Testis (tissue), 3 donors: ENCODE results near the gene GREB1. TPM values are rescaled to one million over a fixed set of nuclear protein-coding genes. Genes with fewer than 3 reads are reported as not detected.

Experiments used
- DNase-seq: peaks from one replicate; pipeline ENCODE4 v3.0.0-alpha.2; 2019
- H3K27ac ChIP-seq, 2 donors: fragments of 200-600 bp; sonication (generic); one replicate each; pipeline ENCODE4 v1.5.1; 2019
- H3K27me3 ChIP-seq: fragments of 200-600 bp; sonication (generic); one replicate; pipeline ENCODE4 v1.5.1; 2019
- H3K36me3 ChIP-seq: fragments of 200-600 bp; sonication (generic); one replicate; pipeline ENCODE4 v1.5.1; 2017; ENCODE audit warnings: low read depth; ENCODE audit errors: missing control alignments
- H3K4me1 ChIP-seq: fragments of 200-600 bp; sonication (generic); one replicate; pipeline ENCODE4 v1.5.1; 2019
- H3K4me3 ChIP-seq, 2 donors: fragments of 200-600 bp; sonication (generic); one replicate each; pipeline ENCODE4 v1.5.1; 2017 to 2019
- H3K9me3 ChIP-seq: fragments of 200-600 bp; sonication (generic); one replicate; pipeline ENCODE4 v1.5.1; 2017
- CTCF ChIP-seq, 3 experiments: fragments of 450-650 bp in 2 of 3; fragments of 200-600 bp in 1 of 3; sonication (generic) in 1 of 3; IDR thresholded peaks; one replicate each; pipeline ENCODE4 v1.5.1; 2016 to 2019; ENCODE audit warnings: antibody characterized with exemption in 3 of 3, mild to moderate bottlenecking in 2 of 3, moderate library complexity in 1 of 3
- POLR2A ChIP-seq: fragments of 450-650 bp; IDR thresholded peaks from one replicate; pipeline ENCODE4 v1.6.1; 2017; ENCODE audit warnings: antibody characterized with exemption, mild to moderate bottlenecking, moderate library complexity
- WGBS, 2 donors: methylation state at CpG; one replicate each; pipeline ENCODE4 v1.1.5; 2018; 5-methylcytosine and 5-hydroxymethylcytosine counted together
- intact Hi-C: fragments of 100-400 bp; cut with DNase I; formaldehyde crosslinking; loops from one replicate; pipeline ENCODE4 v1.15.1; 2023; ENCODE audit warnings: low total_unique reads
- polyA plus RNA-seq: library from polyadenylated mRNA; stranded (reverse); fragments of 350-450 nt; fragmentation: Illumina TruSeq; extraction: RNeasy Lipid Tissue Mini Kit (QIAGEN cat#74804); gene quantifications from one replicate; pipeline ENCODE4 v1.2.3, GENCODE V29; 2014; ENCODE audit warnings: low read depth, low replicate concordance; ENCODE audit not compliant: insufficient read depth
- total RNA-seq, 2 donors: library from RNA; depleted of rRNA; stranded (reverse); fragments of >200 nt; gene quantifications; one replicate each; pipeline ENCODE4 v1.2.3, GENCODE V29; 2016

The GREB1 gene
- total and polyA plus RNA-seq, 3 donors from 2014 or later: 29.8 to 136 (median 91.0) TPM

GRCh38 chr2:11584525-11585056 is 50.7 kb downstream of the GREB1 start:
- no peaks in the 10 kb centered on the region for H3K27me3 ChIP-seq
- H3K4me3 ChIP-seq: no peak overlapping the region
- DNase-seq: no peak
- H3K27ac ChIP-seq: no peak overlapping the region
- H3K4me1 ChIP-seq: peaks cover 27% of the 10 kb centered on the region
- intact Hi-C loops: loop anchor here (5.0 kb wide), 1 partner anchor 107 kb away; no protein-coding TSS in a partner anchor
- WGBS, 2 donors: 79 to 81% methylated on average over 18 of the region's 18 CpGs
- no peaks in the 10 kb centered on the region for H3K9me3 ChIP-seq
- TF ChIP-seq POLR2A (no peak), CTCF (IDR thresholded peaks at IDR 0.05) (no peak)
- no peaks in the 10 kb centered on the region for H3K36me3 ChIP-seq

- H3K27ac ChIP-seq: no peak overlapping the region
- H3K4me3 ChIP-seq: no peak overlapping the region
- intact Hi-C loops: no loop called here
- no peak for DNase-seq
- H3K36me3 ChIP-seq: no peaks in the 10 kb centered on the region
- H3K4me1 ChIP-seq: peaks cover 27% of the 10 kb centered on the region
- H3K9me3 ChIP-seq: no peaks in the 10 kb centered on the region
- no peaks in the 10 kb centered on the region for H3K27me3 ChIP-seq
- 94 to 95% methylated on average over 7 of the region's 7 CpGs for WGBS, 2 donors
- TF ChIP-seq CTCF (IDR thresholded peaks at IDR 0.05): no peak
Measured at GRCh38 chr2:11585071-11585470, 51.2 kb downstream of the GREB1 start.

GRCh38 chr2:11588228-11589110 is 54.6 kb downstream of the GREB1 start:
- intact Hi-C loops: no loop called here
- WGBS, 2 donors: 90 to 91% methylated on average over 8 to 21 of the region's 21 CpGs

GRCh38 chr2:11589316-11589940 is 55.6 kb downstream of the GREB1 start:
- intact Hi-C loops: no loop called here
- peaks cover 2% of the 10 kb centered on the region for H3K4me1 ChIP-seq
- no peak overlapping the region for H3K27ac ChIP-seq
- WGBS, 2 donors: 92 to 95% methylated on average over 12 of the region's 12 CpGs
- H3K9me3 ChIP-seq: no peaks in the 10 kb centered on the region
- no peak for DNase-seq
- no peaks in the 10 kb centered on the region for H3K36me3 ChIP-seq
- no peaks in the 10 kb centered on the region for H3K27me3 ChIP-seq
- TF ChIP-seq CTCF (IDR thresholded peaks at IDR 0.05): no peak
- TF ChIP-seq POLR2A: no peak
- no peak overlapping the region for H3K4me3 ChIP-seq

More at GRCh38 chr2:11588228-11589110, 54.6 kb downstream of the GREB1 start:
- H3K36me3 ChIP-seq: no peaks in the 10 kb centered on the region
- no peaks in the 10 kb centered on the region for H3K27me3 ChIP-seq
- H3K27ac ChIP-seq: no peak overlapping the region
- peaks cover 11% of the 10 kb centered on the region for H3K4me1 ChIP-seq
- no peak for DNase-seq
- no peak for TF ChIP-seq POLR2A
- no peak for TF ChIP-seq CTCF (IDR thresholded peaks at IDR 0.05)
- no peak overlapping the region for H3K4me3 ChIP-seq
- no peaks in the 10 kb centered on the region for H3K9me3 ChIP-seq
